B cell (primary cell): ENCODE data around the gene EIF3K. TPM values are rescaled to one million over a fixed set of nuclear protein-coding genes. Genes with fewer than 3 reads are reported as not detected.

Experiments used
- ATAC-seq: fragments of 200-7000 bp; cut with Tn5 transposase; one replicate; pipeline ENCODE4 v1.10.0; 2021; ENCODE audit warnings: low read depth, mild to moderate bottlenecking, moderate number of reproducible peaks, moderate library complexity
- CTCF ChIA-PET: fragments of 350-600 bp; sonication (Branson Sonifier 250); formaldehyde crosslinking; loops from one replicate; lab custom pipeline; 2021; ENCODE audit warnings: antibody characterized with exemption, inconsistent platforms; lab: Charles Lee
- POLR2A ChIA-PET: fragments of 350-600 bp; sonication (Branson Sonifier 250); formaldehyde crosslinking; loops from one replicate; lab custom pipeline; 2021; ENCODE audit warnings: antibody characterized with exemption; lab: Charles Lee
- DNase-seq: peaks from one replicate; pipeline ENCODE4 v3.0.0; 2013
- H2AFZ ChIP-seq: 2 replicates; pipeline ENCODE4 v1.6.1; 2012; ENCODE audit warnings: mild to moderate bottlenecking, low read depth, low read length; ENCODE audit not compliant: insufficient read depth, poor library complexity, severe bottlenecking
- H3K27ac ChIP-seq, 2 donors: 1 replicate in 1 of 2; 2 replicates in 1 of 2; pipeline ENCODE4 v1.5.1; 2012 to 2013; ENCODE audit warnings: low read length in 2 of 2, mild to moderate bottlenecking in 2 of 2, moderate library complexity in 1 of 2
- H3K27me3 ChIP-seq, 4 experiments: fragments of 200-600 bp in 1 of 4; sonication (generic) in 1 of 4; replicated peaks in 1 of 4; 1 replicate in 2 of 4; 2 replicates in 2 of 4; pipeline versions ENCODE4 v1.6.1 to v1.7.0; 2013 to 2016; ENCODE audit warnings: low read length in 3 of 4, mild to moderate bottlenecking in 2 of 4, mixed read lengths in 1 of 4, moderate library complexity in 1 of 4; ENCODE audit not compliant: insufficient read depth in 4 of 4, control insufficient read depth in 3 of 4; ENCODE audit errors: control extremely low read depth in 1 of 4
- H3K36me3 ChIP-seq, 2 experiments: replicated peaks in 1 of 2; 1 replicate in 1 of 2; 2 replicates in 1 of 2; pipeline versions ENCODE4 v1.6.1 to v1.7.1; 2013; ENCODE audit warnings: low read length in 1 of 2; ENCODE audit not compliant: insufficient read depth in 2 of 2, control insufficient read depth in 1 of 2; ENCODE audit errors: control extremely low read depth in 1 of 2, extremely low read depth in 1 of 2
- H3K4me1 ChIP-seq, 2 donors: fragments of 200-600 bp in 1 of 2; sonication (generic) in 1 of 2; 1 replicate in 1 of 2; 2 replicates in 1 of 2; pipeline versions ENCODE4 v1.5.1 to v1.6.1; 2013 to 2017; ENCODE audit warnings: low read length in 2 of 2; ENCODE audit not compliant: control insufficient read depth in 2 of 2, insufficient read depth in 2 of 2
- H3K4me2 ChIP-seq: replicated peaks from 2 replicates; pipeline ENCODE3; 2012; ENCODE audit warnings: mild to moderate bottlenecking, low read depth, low read length; ENCODE audit not compliant: poor library complexity, severe bottlenecking
- H3K4me3 ChIP-seq, 5 experiments: fragments of 200-600 bp in 1 of 5; sonication (generic) in 1 of 5; 1 replicate in 3 of 5; 2 replicates in 2 of 5; pipeline versions ENCODE4 v1.5.1 to v1.7.0; 2011 to 2016; ENCODE audit warnings: low read length in 4 of 5, mild to moderate bottlenecking in 4 of 5, low read depth in 2 of 5, control low read depth in 1 of 5, moderate library complexity in 1 of 5; ENCODE audit not compliant: insufficient read depth in 1 of 5; ENCODE audit errors: control extremely low read depth in 1 of 5, extremely low read depth in 1 of 5
- H3K79me2 ChIP-seq: fragments of 200-600 bp; sonication (generic); one replicate; pipeline ENCODE4 v1.6.0; 2016; ENCODE audit warnings: low read length; ENCODE audit not compliant: control insufficient read depth, insufficient read depth
- H3K9ac ChIP-seq: fragments of 200-600 bp; sonication (generic); 2 replicates; pipeline ENCODE4 v1.6.1; 2017; ENCODE audit warnings: mild to moderate bottlenecking, low read length, moderate library complexity
- H3K9me3 ChIP-seq, 3 donors: one replicate each; pipeline versions ENCODE4 v1.6.1 to v1.7.1; 2013; ENCODE audit warnings: low read length in 2 of 3; ENCODE audit not compliant: control insufficient read depth in 2 of 3, insufficient read depth in 1 of 3; ENCODE audit errors: control extremely low read depth in 1 of 3
- H4K20me1 ChIP-seq: 2 replicates; pipeline ENCODE4 v1.6.0; 2012; ENCODE audit warnings: mild to moderate bottlenecking, low read length; ENCODE audit not compliant: insufficient read depth, control insufficient read depth, poor library complexity, severe bottlenecking
- H3K27ac Mint-ChIP-seq: one replicate; pipeline ENCODE4 v1.8.0; 2021; ENCODE audit warnings: mixed read lengths
- H3K27me3 Mint-ChIP-seq: one replicate; pipeline ENCODE4 v1.8.0; 2021; ENCODE audit warnings: mixed read lengths
- H3K4me1 Mint-ChIP-seq: one replicate; pipeline ENCODE4 v1.8.0; 2021; ENCODE audit warnings: mixed read lengths
- H3K4me3 Mint-ChIP-seq: one replicate; pipeline ENCODE4 v1.8.0; 2021; ENCODE audit warnings: mixed read lengths
- H3K9me3 Mint-ChIP-seq: one replicate; pipeline ENCODE4 v1.8.0; 2022; ENCODE audit warnings: mixed read lengths; ENCODE audit not compliant: insufficient read depth
- CTCF ChIP-seq: fragments of 200-600 bp; IDR thresholded peaks from one replicate; pipeline ENCODE4 v1.8.0; 2022; ENCODE audit warnings: antibody characterized with exemption, mild to moderate bottlenecking
- EZH2 ChIP-seq: IDR thresholded peaks from 2 replicates; pipeline ENCODE4 v1.6.1; 2012; ENCODE audit warnings: borderline replicate concordance, low read depth, mild to moderate bottlenecking, moderate library complexity, low read length; ENCODE audit not compliant: insufficient read depth, poor library complexity, severe bottlenecking
- WGBS: methylation state at CpG from one replicate; pipeline ENCODE4 v1.1.5; 2013; ENCODE audit warnings: missing lambda C conversion rate; ENCODE audit not compliant: insufficient coverage; 5-methylcytosine and 5-hydroxymethylcytosine counted together
- intact Hi-C: fragments of 100-400 bp; cut with micrococcal nuclease; formaldehyde crosslinking; loops from one replicate; pipeline ENCODE4 v1.10.0; 2022
- polyA plus RNA-seq: library from polyadenylated mRNA; depleted of rRNA; stranded (reverse); fragments of >200 nt; gene quantifications from 2 replicates; pipeline ENCODE4 v1.2.3, GENCODE V29; 2012
- total RNA-seq, 2 donors: library from RNA; stranded (reverse); fragments of 120-200 nt in 1 of 2; gene quantifications; 1 replicate in 1 of 2; 2 replicates in 1 of 2; pipeline versions ENCODE4 v1.2.3 to v1.2.4, GENCODE V29; 2013 to 2022

The EIF3K gene
- total and polyA plus RNA-seq, 2 donors (not counting 1 experiment from before 2014, with no cell fraction given): 284 to 773 TPM

- peaks cover 100% of the 10 kb centered on the region for H3K79me2 ChIP-seq
- H3K27ac ChIP-seq: peak overlapping the region; percentile 51 to 89
- H2AFZ ChIP-seq: no peak overlapping the region
- H4K20me1 ChIP-seq: peaks cover 21% of the 10 kb centered on the region
- intact Hi-C loops: no loop called here
- no peaks in the 10 kb centered on the region for H3K27me3 Mint-ChIP-seq
- WGBS: 96% methylated on average over 7 of the region's 13 CpGs
- ATAC-seq: no peak
- peaks cover 0 to 13% of the 10 kb centered on the region in 2 experiments for H3K36me3 ChIP-seq
- peaks cover 69% of the 10 kb centered on the region for H3K4me1 Mint-ChIP-seq
- no peaks in the 10 kb centered on the region for H3K9me3 Mint-ChIP-seq
- peaks cover 64 to 67% of the 10 kb centered on the region in 2 donors for H3K4me1 ChIP-seq
- ChIA-PET CTCF (interaction anchor here (1.6 kb wide), 1 partner anchor 29 kb away, joined by 3 read pairs; no protein-coding TSS in a partner anchor), POLR2A (interaction anchor here (0.6 kb wide), 1 partner anchor 275 kb away, joined by 4 read pairs; no protein-coding TSS in a partner anchor)
- no peaks in the 10 kb centered on the region for H3K27me3 ChIP-seq
- no peak for DNase-seq
- no peak overlapping the region for H3K4me3 ChIP-seq
- peak overlapping the region; percentile 95 for H3K27ac Mint-ChIP-seq
- H3K4me2 ChIP-seq: peak overlapping the region; percentile 55
- no peak overlapping the region for H3K9ac ChIP-seq
- H3K4me3 Mint-ChIP-seq: no peak overlapping the region
- TF ChIP-seq CTCF (no peak), EZH2 (no peak)
- no peaks in the 10 kb centered on the region for H3K9me3 ChIP-seq
Observed at GRCh38 chr19:38665219-38665931, 46.4 kb downstream of the EIF3K start.
